Neural progenitor cell (in vitro differentiated cells): Measurements from ENCODE around the gene INAFM1. TPM values are rescaled to one million over a fixed set of nuclear protein-coding genes. Genes with fewer than 3 reads are reported as not detected.

ENCODE experiments used
- DNase-seq: peaks from one replicate; pipeline ENCODE4 v3.0.0-alpha.2; 2016; ENCODE audit warnings: low spot score
- H2AFZ ChIP-seq: fragments of 200-600 bp; sonication (generic); replicated peaks from 2 replicates; pipeline ENCODE4 v1.6.1; 2016; ENCODE audit warnings: antibody characterized with exemption
- H3F3A ChIP-seq: fragments of 200-600 bp; sonication (generic); 2 replicates; pipeline ENCODE4 v1.6.1; 2016; ENCODE audit warnings: antibody characterized with exemption, low read depth
- H3K27ac ChIP-seq: fragments of 200-600 bp; sonication (generic); 2 replicates; pipeline ENCODE4 v1.5.1; 2016; ENCODE audit warnings: mild to moderate bottlenecking
- H3K27me3 ChIP-seq: fragments of 200-600 bp; sonication (generic); 2 replicates; pipeline ENCODE4 v1.6.1; 2016; ENCODE audit warnings: mild to moderate bottlenecking, moderate library complexity
- H3K36me3 ChIP-seq: fragments of 200-600 bp; sonication (generic); 2 replicates; pipeline ENCODE4 v1.5.1; 2016
- H3K4me1 ChIP-seq: fragments of 200-600 bp; sonication (generic); 2 replicates; pipeline ENCODE4 v1.6.1; 2016; ENCODE audit warnings: mixed run types
- H3K4me2 ChIP-seq: fragments of 200-600 bp; sonication (generic); 2 replicates; pipeline ENCODE4 v1.6.1; 2016
- H3K4me3 ChIP-seq: fragments of 200-600 bp; sonication (generic); 2 replicates; pipeline ENCODE4 v1.5.1; 2016
- H3K79me2 ChIP-seq: fragments of 200-600 bp; sonication (generic); 2 replicates; pipeline ENCODE4 v1.6.1; 2016; ENCODE audit warnings: low read depth
- H3K9ac ChIP-seq: fragments of 200-600 bp; sonication (generic); 2 replicates; pipeline ENCODE4 v1.6.1; 2016
- H3K9me3 ChIP-seq: fragments of 200-600 bp; sonication (generic); 2 replicates; pipeline ENCODE4 v1.5.1; 2016; ENCODE audit warnings: low read depth
- H4K20me1 ChIP-seq: fragments of 200-600 bp; sonication (generic); 2 replicates; pipeline ENCODE4 v1.6.1; 2016; ENCODE audit warnings: low read depth
- H3K27ac Mint-ChIP-seq: 3 replicates; pipeline ENCODE4 v1.8.0; 2021; ENCODE audit warnings: mixed read lengths
- H3K27me3 Mint-ChIP-seq: 2 replicates; pipeline ENCODE4 v1.8.0; 2022; ENCODE audit warnings: low read depth, mild to moderate bottlenecking, inconsistent platforms, moderate library complexity, mixed read lengths; ENCODE audit not compliant: insufficient read depth
- H3K36me3 Mint-ChIP-seq: 3 replicates; pipeline ENCODE4 v1.8.0; 2021; ENCODE audit warnings: mixed read lengths
- H3K4me1 Mint-ChIP-seq: 3 replicates; pipeline ENCODE4 v1.8.0; 2021; ENCODE audit warnings: mixed read lengths
- H3K4me3 Mint-ChIP-seq: 3 replicates; pipeline ENCODE4 v1.8.0; 2021; ENCODE audit warnings: mild to moderate bottlenecking, moderate library complexity, mixed read lengths
- H3K9me3 Mint-ChIP-seq: 3 replicates; pipeline ENCODE4 v1.8.0; 2020; ENCODE audit warnings: mixed read lengths
- EZH2 ChIP-seq: fragments of 200-600 bp; sonication (generic); IDR thresholded peaks from 2 replicates; pipeline ENCODE4 v1.6.1; 2017; ENCODE audit warnings: antibody characterized with exemption, mild to moderate bottlenecking, moderate library complexity
- microRNA counts: library from miRNA; unstranded; fragments of <30 nt; microRNA quantifications from one replicate; lab custom pipeline; 2016
- microRNA-seq: library from miRNA; unstranded; fragments of <30 nt; microRNA quantifications from one replicate; pipeline ENCODE4, GENCODE V29; 2016
- small RNA-seq: library from RNA; depleted of rRNA; stranded (forward); fragments of <200 nt; gene quantifications from one replicate; pipeline ENCODE3, GENCODE V24; 2015
- total RNA-seq: library from RNA; depleted of rRNA; stranded (reverse); fragments of >200 nt; gene quantifications from 2 replicates; pipeline ENCODE4 v1.2.3, GENCODE V29; 2015; ENCODE audit warnings: low replicate concordance
- TF ChIP-seq, protein P1 (sequence below): fragments of 200-600 bp; sonication (generic); IDR thresholded peaks from 2 replicates; pipeline ENCODE4 v1.5.1; 2017; ENCODE audit warnings: antibody characterized with exemption, mild to moderate bottlenecking

INAFM1 gene
- total RNA-seq, 1 donor from 2014 or later = not detected

DNA sequence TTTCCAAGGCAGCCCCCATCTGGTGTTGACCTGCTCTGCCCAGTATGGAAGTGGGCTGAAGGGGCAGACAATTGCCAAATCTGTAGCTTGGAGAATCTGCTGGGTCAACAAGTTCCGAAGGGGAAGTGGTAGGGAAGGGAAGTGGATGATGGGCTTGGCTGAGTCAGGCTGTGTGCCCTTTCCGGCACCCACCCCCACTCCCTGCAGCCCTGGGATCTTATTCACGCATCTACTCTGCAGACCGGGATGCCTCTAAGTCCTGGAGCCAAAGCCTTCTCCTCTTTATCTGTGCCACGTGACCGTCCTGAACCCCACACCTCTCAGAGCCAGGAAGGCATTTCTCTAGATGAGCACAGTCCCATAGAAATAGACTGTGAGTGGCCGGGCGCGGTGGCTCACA lies 49.8 kb downstream of the INAFM1 start:
- H3K9me3 ChIP-seq = no peaks in the 10 kb centered on the region
- no peaks in the 10 kb centered on the region for H3F3A ChIP-seq
- Mint-ChIP-seq H3K9me3 (peaks cover 2% of the 10 kb centered on the region), H3K4me3 (no peak overlapping the region), H3K27me3 (peaks cover 9% of the 10 kb centered on the region), H3K27ac (no peak overlapping the region), H3K4me1 (no peaks in the 10 kb centered on the region), H3K36me3 (no peaks in the 10 kb centered on the region)
- H3K27ac ChIP-seq = no peak overlapping the region
- H3K4me2 ChIP-seq = no peak overlapping the region
- H3K79me2 ChIP-seq = no peaks in the 10 kb centered on the region
- no peaks in the 10 kb centered on the region for H3K36me3 ChIP-seq
- TF ChIP-seq EZH2 = no peak
- TF ChIP-seq, protein P1, sequence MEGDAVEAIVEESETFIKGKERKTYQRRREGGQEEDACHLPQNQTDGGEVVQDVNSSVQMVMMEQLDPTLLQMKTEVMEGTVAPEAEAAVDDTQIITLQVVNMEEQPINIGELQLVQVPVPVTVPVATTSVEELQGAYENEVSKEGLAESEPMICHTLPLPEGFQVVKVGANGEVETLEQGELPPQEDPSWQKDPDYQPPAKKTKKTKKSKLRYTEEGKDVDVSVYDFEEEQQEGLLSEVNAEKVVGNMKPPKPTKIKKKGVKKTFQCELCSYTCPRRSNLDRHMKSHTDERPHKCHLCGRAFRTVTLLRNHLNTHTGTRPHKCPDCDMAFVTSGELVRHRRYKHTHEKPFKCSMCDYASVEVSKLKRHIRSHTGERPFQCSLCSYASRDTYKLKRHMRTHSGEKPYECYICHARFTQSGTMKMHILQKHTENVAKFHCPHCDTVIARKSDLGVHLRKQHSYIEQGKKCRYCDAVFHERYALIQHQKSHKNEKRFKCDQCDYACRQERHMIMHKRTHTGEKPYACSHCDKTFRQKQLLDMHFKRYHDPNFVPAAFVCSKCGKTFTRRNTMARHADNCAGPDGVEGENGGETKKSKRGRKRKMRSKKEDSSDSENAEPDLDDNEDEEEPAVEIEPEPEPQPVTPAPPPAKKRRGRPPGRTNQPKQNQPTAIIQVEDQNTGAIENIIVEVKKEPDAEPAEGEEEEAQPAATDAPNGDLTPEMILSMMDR = no peak
- no peak overlapping the region for H3K9ac ChIP-seq
- no peak for DNase-seq
- no peaks in the 10 kb centered on the region for H3K27me3 ChIP-seq
- no peaks in the 10 kb centered on the region for H3K4me1 ChIP-seq
- no peaks in the 10 kb centered on the region for H4K20me1 ChIP-seq
- H3K4me3 ChIP-seq = no peak overlapping the region
- no peak overlapping the region for H2AFZ ChIP-seq

MicroRNAs within 50 kb of the gene (microRNA counts, 767-probe panel; counts per million panel counts)
- microRNA hsa-miR-3190-5p (lab: Ali Mortazavi, UCI) = 460 counts per million, percentile 90 among the panel's probes with 10 or more counts

Small RNAs within 50 kb of the gene (microRNA-seq; reads per million reads assigned to microRNA genes)
- not detected for gene MIR3190
- not detected for gene MIR3191

Small RNAs within 50 kb of the gene (small RNA-seq; reads per million reads assigned to genes)
- gene MIR3190 = not detected

Other genes with a start within 250 kb of the INAFM1 start
- 8.0 and 66.2 TPM in 2 replicates for gene TMEM160, start 226.3 kb upstream of the INAFM1 start, total RNA-seq
- gene ZC3H4, start 161.1 kb upstream of the INAFM1 start, total RNA-seq = 19.1 and 29.1 TPM in 2 replicates
- 258 and 305 TPM in 2 replicates for gene SAE1, start 144.1 kb upstream of the INAFM1 start, total RNA-seq
- 2.8 and 19.1 TPM in 2 replicates for gene BBC3, start 43.7 kb upstream of the INAFM1 start, total RNA-seq
- 3.4 and 16.0 TPM in 2 replicates for gene CCDC9, start 18.4 kb upstream of the INAFM1 start, total RNA-seq
- 0.06 TPM in 1 of 2 replicates, not detected in the other for gene C5AR1, start 35.0 kb downstream of the INAFM1 start, total RNA-seq
- not detected in 2 replicates for gene C5AR2, start 57.3 kb downstream of the INAFM1 start, total RNA-seq
- 12.3 and 29.5 TPM in 2 replicates for gene DHX34, start 74.4 kb downstream of the INAFM1 start, total RNA-seq
- gene MEIS3, start 144.6 kb downstream of the INAFM1 start, total RNA-seq = 32.2 and 70.5 TPM in 2 replicates
- gene SLC8A2, start 197.0 kb downstream of the INAFM1 start, total RNA-seq = 14.5 and 17.6 TPM in 2 replicates
- 17.8 and 18.1 TPM in 2 replicates for gene KPTN, start 209.3 kb downstream of the INAFM1 start, total RNA-seq
- 30.2 and 44.9 TPM in 2 replicates for gene NAPA, start 240.2 kb downstream of the INAFM1 start, total RNA-seq